OCI-LY1 (cell line): Measurements from ENCODE around the gene ZNF385D.
"Not testable (repeated sequence)": the region's sequence is repeated elsewhere in the genome, so short reads cannot be mapped to it uniquely, and the experiment has no call there.

Experiments
- H2AFZ ChIP-seq: fragments of 200-600 bp; sonication (generic), shearing (Covaris generic); 2 replicates; pipeline ENCODE4 v1.6.0; 2014; ENCODE audit warnings: antibody characterized with exemption, mild to moderate bottlenecking, low read length
- H3F3A ChIP-seq: fragments of 200-600 bp; sonication (generic), shearing (Covaris generic); 2 replicates; pipeline ENCODE4 v1.6.0; 2014; ENCODE audit warnings: mild to moderate bottlenecking, antibody characterized with exemption, low read length, moderate library complexity; ENCODE audit not compliant: insufficient read depth
- H3K27ac ChIP-seq: fragments of 200-600 bp; sonication (generic); 2 replicates; pipeline ENCODE4 v1.5.1; 2014; ENCODE audit warnings: low read length, mixed run types, mild to moderate bottlenecking, low read depth; ENCODE audit not compliant: poor library complexity, severe bottlenecking
- H3K27me3 ChIP-seq: fragments of 200-600 bp; sonication (generic); 2 replicates; pipeline ENCODE4 v1.6.0; 2014; ENCODE audit warnings: antibody characterized with exemption, mild to moderate bottlenecking, low read length, moderate library complexity; ENCODE audit not compliant: insufficient read depth
- H3K36me3 ChIP-seq: fragments of 200-600 bp; sonication (generic); 2 replicates; pipeline ENCODE4 v1.6.1; 2014; ENCODE audit warnings: mild to moderate bottlenecking, antibody characterized with exemption, low read length, moderate library complexity, mixed read lengths; ENCODE audit not compliant: insufficient read depth
- H3K4me1 ChIP-seq: fragments of 200-600 bp; sonication (generic); 2 replicates; pipeline ENCODE4 v1.5.1; 2014; ENCODE audit warnings: mild to moderate bottlenecking, low read length, moderate library complexity; ENCODE audit not compliant: insufficient read depth, severe bottlenecking
- H3K4me2 ChIP-seq: fragments of 200-600 bp; sonication (generic), shearing (Covaris generic); 2 replicates; pipeline ENCODE4 v1.6.1; 2014; ENCODE audit warnings: low read length
- H3K4me3 ChIP-seq: fragments of 200-600 bp; sonication (generic); 2 replicates; pipeline ENCODE4 v1.5.1; 2014; ENCODE audit warnings: low read length, low read depth, mild to moderate bottlenecking, mixed read lengths; ENCODE audit not compliant: poor library complexity, severe bottlenecking
- H3K79me2 ChIP-seq: fragments of 200-600 bp; shearing (Covaris generic); 2 replicates; pipeline ENCODE4 v1.6.1; 2016; ENCODE audit warnings: mixed run types, low read length, mixed read lengths; ENCODE audit not compliant: insufficient read depth
- H3K9ac ChIP-seq: fragments of 200-600 bp; sonication (generic), shearing (Covaris generic); 2 replicates; pipeline ENCODE4 v1.6.1; 2014; ENCODE audit warnings: mild to moderate bottlenecking, low read length, mixed read lengths
- H3K9me2 ChIP-seq: fragments of 200-600 bp; sonication (generic), shearing (Covaris generic); 2 replicates; pipeline ENCODE4 v1.6.1; 2014; ENCODE audit warnings: low read depth, mild to moderate bottlenecking, low read length, mixed read lengths
- H3K9me3 ChIP-seq: fragments of 200-600 bp; shearing (Covaris generic); 2 replicates; pipeline ENCODE4 v1.6.1; 2014; ENCODE audit warnings: low read length, mixed read lengths
- H4K20me1 ChIP-seq: fragments of 200-600 bp; sonication (generic), shearing (Covaris generic); 2 replicates; pipeline ENCODE4 v1.6.0; 2016; ENCODE audit warnings: mild to moderate bottlenecking, low read length; ENCODE audit not compliant: insufficient read depth
- CTCF ChIP-seq: fragments of 200-600 bp; sonication (generic), shearing (Covaris generic); IDR thresholded peaks from 2 replicates; pipeline ENCODE4 v1.5.1; 2017; ENCODE audit warnings: mild to moderate bottlenecking, antibody characterized with exemption, low read length, moderate library complexity, mixed read lengths
- EZH2 ChIP-seq: fragments of 200-600 bp; sonication (generic), shearing (Covaris generic); IDR thresholded peaks from 2 replicates; pipeline ENCODE4 v1.8.0; 2017; ENCODE audit warnings: borderline replicate concordance, mixed run types, mild to moderate bottlenecking, antibody characterized with exemption, low read length, moderate library complexity, mixed read lengths

Gene ZNF385D

GRCh38 chr3:21487520-21487919 lies 263.5 kb downstream of the ZNF385D start:
- no peaks in the 10 kb centered on the region for H3K9me3 ChIP-seq
- H3K36me3 ChIP-seq, result no peaks in the 10 kb centered on the region
- no peak for TF ChIP-seq CTCF
- TF ChIP-seq EZH2, result no peak
- H2AFZ ChIP-seq, result no peak overlapping the region
- H3K27ac ChIP-seq, result no peak overlapping the region
- no peaks in the 10 kb centered on the region for H4K20me1 ChIP-seq
- H3K9me2 ChIP-seq, result no peaks in the 10 kb centered on the region
- H3K4me3 ChIP-seq, result no peak overlapping the region
- H3K4me2 ChIP-seq, result no peak overlapping the region
- no peak overlapping the region for H3K9ac ChIP-seq
- no peaks in the 10 kb centered on the region for H3F3A ChIP-seq
- no peaks in the 10 kb centered on the region for H3K79me2 ChIP-seq
- H3K4me1 ChIP-seq, result no peaks in the 10 kb centered on the region
- H3K27me3 ChIP-seq, result no peaks in the 10 kb centered on the region

GRCh38 chr3:21486024-21486935 lies 264.7 kb downstream of the ZNF385D start:
- H3K36me3 ChIP-seq, H3K79me2 ChIP-seq, H3F3A ChIP-seq, H2AFZ ChIP-seq, H3K27ac ChIP-seq, H3K4me1 ChIP-seq, H3K4me3 ChIP-seq, H3K9me2 ChIP-seq, H3K27me3 ChIP-seq, H3K9ac ChIP-seq, H3K4me2 ChIP-seq, H3K9me3 ChIP-seq, H4K20me1 ChIP-seq: not testable (repeated sequence)

GRCh38 chr3:21484828-21485144 lies 266.2 kb downstream of the ZNF385D start:
- no peaks in the 10 kb centered on the region for H3K36me3 ChIP-seq
- no peak overlapping the region for H2AFZ ChIP-seq
- no peaks in the 10 kb centered on the region for H3F3A ChIP-seq
- H3K9me3 ChIP-seq, result no peaks in the 10 kb centered on the region
- no peaks in the 10 kb centered on the region for H3K9me2 ChIP-seq
- TF ChIP-seq CTCF (no peak), EZH2 (no peak)
- no peaks in the 10 kb centered on the region for H4K20me1 ChIP-seq
- no peaks in the 10 kb centered on the region for H3K27me3 ChIP-seq
- H3K4me3 ChIP-seq, result no peak overlapping the region
- no peak overlapping the region for H3K9ac ChIP-seq
- no peaks in the 10 kb centered on the region for H3K4me1 ChIP-seq
- H3K79me2 ChIP-seq, result no peaks in the 10 kb centered on the region
- no peak overlapping the region for H3K27ac ChIP-seq
- no peak overlapping the region for H3K4me2 ChIP-seq
